Measurements from ENCODE around the gene SGPP2. TPM values are rescaled to one million over a fixed set of nuclear protein-coding genes. Genes with fewer than 3 reads are reported as not detected.

Gene SGPP2
- total and polyA plus RNA-seq, 2 donors from 2014 or later = 8.2 to 89.8 TPM

GRCh38 chr2:222545823-222546795, 121.8 kb downstream of the SGPP2 start:
- no peaks in the 10 kb centered on the region for H3K36me3 ChIP-seq (ENCODE audit: control insufficient read depth in 2 of 3, insufficient read depth in 3 of 3, low read length in 3 of 3)
- FAIRE-seq = no peak
- no peak overlapping the region for H3K27ac ChIP-seq (ENCODE audit: low read depth in 2 of 2, low read length in 2 of 2)
- H3K27me3 ChIP-seq (ENCODE audit: control insufficient read depth, insufficient read depth, low read length) = no peaks in the 10 kb centered on the region
- DNase-seq = peak in 3 of 5 donors; percentile 19 to 67 (median 66)
- intact Hi-C loops (cut with DNase I) = no loop called here
- H3K9ac ChIP-seq (ENCODE audit: low read length in 3 of 3) = no peak overlapping the region
- H3K9me3 ChIP-seq (ENCODE audit: control insufficient read depth in 2 of 3, insufficient read depth in 1 of 3, low read length in 3 of 3) = no peaks in the 10 kb centered on the region
- H3K4me3 ChIP-seq (ENCODE audit: low read length in 3 of 3) = no peak overlapping the region
- TF ChIP-seq CTCF (IDR thresholded peaks at IDR 0.05; ENCODE audit: borderline replicate concordance, extremely low read depth, insufficient read depth) = no peak
- no peaks in the 10 kb centered on the region for H3K4me1 ChIP-seq (ENCODE audit: control insufficient read depth in 2 of 3, insufficient read depth in 2 of 3, low read depth in 1 of 3, low read length in 3 of 3)

- FAIRE-seq (no peak), DNase-seq (no peak)
- H3K27ac ChIP-seq (ENCODE audit: low read depth in 2 of 2, low read length in 2 of 2) = no peak overlapping the region
- no peaks in the 10 kb centered on the region for H3K4me1 ChIP-seq (ENCODE audit: control insufficient read depth in 2 of 3, insufficient read depth in 2 of 3, low read depth in 1 of 3, low read length in 3 of 3)
- no peak overlapping the region for H3K4me3 ChIP-seq (ENCODE audit: low read length in 3 of 3)
- TF ChIP-seq CTCF (IDR thresholded peaks at IDR 0.05; ENCODE audit: borderline replicate concordance, extremely low read depth, insufficient read depth) = no peak
- no peaks in the 10 kb centered on the region for H3K9me3 ChIP-seq (ENCODE audit: control insufficient read depth in 2 of 3, insufficient read depth in 1 of 3, low read length in 3 of 3)
- intact Hi-C loops (cut with DNase I) = no loop called here
- H3K27me3 ChIP-seq (ENCODE audit: control insufficient read depth, insufficient read depth, low read length) = no peaks in the 10 kb centered on the region
- no peak overlapping the region for H3K9ac ChIP-seq (ENCODE audit: low read length in 3 of 3)
- H3K36me3 ChIP-seq (ENCODE audit: control insufficient read depth in 2 of 3, insufficient read depth in 3 of 3, low read length in 3 of 3) = no peaks in the 10 kb centered on the region
These were observed 122.7 kb downstream of the SGPP2 start for GRCh38 chr2:222547083-222547482.

- Histone ChIP-seq H3K27me3 (ENCODE audit: control insufficient read depth, insufficient read depth, low read length) (no peaks in the 10 kb centered on the region), H3K9ac (ENCODE audit: low read length in 3 of 3) (no peak overlapping the region), H3K27ac (ENCODE audit: low read depth in 2 of 2, low read length in 2 of 2) (no peak overlapping the region), H3K36me3 (ENCODE audit: control insufficient read depth in 2 of 3, insufficient read depth in 3 of 3, low read length in 3 of 3) (no peaks in the 10 kb centered on the region), H3K4me3 (ENCODE audit: low read length in 3 of 3) (no peak overlapping the region), H3K9me3 (ENCODE audit: control insufficient read depth in 2 of 3, insufficient read depth in 1 of 3, low read length in 3 of 3) (no peaks in the 10 kb centered on the region), H3K4me1 (ENCODE audit: control insufficient read depth in 2 of 3, insufficient read depth in 2 of 3, low read depth in 1 of 3, low read length in 3 of 3) (no peaks in the 10 kb centered on the region)
- intact Hi-C loops (cut with DNase I) = no loop called here
- TF ChIP-seq CTCF (IDR thresholded peaks at IDR 0.05; ENCODE audit: borderline replicate concordance, extremely low read depth, insufficient read depth) = no peak
- FAIRE-seq = no peak
- no peak for DNase-seq
These were observed 124.6 kb downstream of the SGPP2 start for GRCh38 chr2:222548992-222549391.
